Vagina (tissue), 2 donors: ENCODE results near the gene NUP42.
"Not testable (repeated sequence)": the region's sequence is repeated elsewhere in the genome, so short reads cannot be mapped to it uniquely, and the experiment has no call there.

Experiments used
- CTCF ChIP-seq, 3 experiments: fragments of 450-650 bp in 2 of 3; fragments of 200-600 bp in 1 of 3; sonication (generic) in 1 of 3; IDR thresholded peaks; one replicate each; pipeline ENCODE4 v1.5.1; 2017 to 2019; ENCODE audit warnings: antibody characterized with exemption in 3 of 3, mild to moderate bottlenecking in 2 of 3, moderate library complexity in 2 of 3
- POLR2AphosphoS5 ChIP-seq, 2 donors: sonication (generic); formaldehyde crosslinking; IDR thresholded peaks; one replicate each; pipeline ENCODE4 v1.9.0; 2017; ENCODE audit warnings: antibody characterized with exemption in 2 of 2, mild to moderate bottlenecking in 2 of 2, low read depth in 1 of 2; ENCODE audit not compliant: insufficient read depth in 1 of 2

GRCh38 chr7:23197745-23198144, 15.9 kb downstream of the NUP42 start:
- not testable (repeated sequence) for TF ChIP-seq CTCF (IDR thresholded peaks at IDR 0.05); POLR2AphosphoS5 (IDR thresholded peaks at IDR 0.05; ENCODE audit: insufficient read depth in 1 of 2, low read depth in 1 of 2)
